ENCODE measurements around the gene RTKN2.

Gene RTKN2

GRCh38 chr10:62214364-62214874 lies 54.2 kb downstream of the RTKN2 start:
- Histone ChIP-seq H3K9me2 (replicated peaks; ENCODE audit: low read depth, low read length) (no peaks in the 10 kb centered on the region), H3F3A (ENCODE audit: low read depth) (no peaks in the 10 kb centered on the region), H2AFZ (ENCODE audit: low read length) (no peak overlapping the region), H3K79me2 (ENCODE audit: insufficient read depth, low read length) (no peaks in the 10 kb centered on the region), H3K4me2 (ENCODE audit: low read depth, low read length, poor library complexity, severe bottlenecking) (peak overlapping the region; percentile 19), H4K20me1 (ENCODE audit: insufficient read depth, low read length, poor library complexity, severe bottlenecking) (no peaks in the 10 kb centered on the region), H3K36me3 (ENCODE audit: insufficient read depth, low read length) (no peaks in the 10 kb centered on the region), H3K4me3 (ENCODE audit: low read length, poor library complexity, severe bottlenecking) (no peak overlapping the region), H3K27me3 (ENCODE audit: insufficient read depth, low read length, poor library complexity, severe bottlenecking) (no peaks in the 10 kb centered on the region), H3K9me3 (ENCODE audit: insufficient read depth, low read depth, low read length) (no peaks in the 10 kb centered on the region), H3K4me1 (ENCODE audit: insufficient read depth, low read length, poor library complexity, severe bottlenecking) (peaks cover 13% of the 10 kb centered on the region), H3K9ac (ENCODE audit: low read depth, low read length, poor library complexity, severe bottlenecking) (no peak overlapping the region)
- TF ChIP-seq EZH2phosphoT487 (IDR thresholded peaks at IDR 0.05; ENCODE audit: borderline replicate concordance) (no peak), CTCF (conservative IDR thresholded peaks at IDR 0.05; ENCODE audit: low read length) (no peak)

GRCh38 chr10:62205750-62206399 lies 62.8 kb downstream of the RTKN2 start:
- Histone ChIP-seq H3K79me2 (ENCODE audit: insufficient read depth, low read length) (no peaks in the 10 kb centered on the region), H4K20me1 (ENCODE audit: insufficient read depth, low read length, poor library complexity, severe bottlenecking) (no peaks in the 10 kb centered on the region), H3K4me3 (ENCODE audit: low read length, poor library complexity, severe bottlenecking) (no peak overlapping the region), H3K4me1 (ENCODE audit: insufficient read depth, low read length, poor library complexity, severe bottlenecking) (peaks cover 9% of the 10 kb centered on the region), H3F3A (ENCODE audit: low read depth) (0 out of 2 replicates have a peak, but pooled peaks cover 3% of the 10 kb centered on the region), H2AFZ (ENCODE audit: low read length) (no peak overlapping the region), H3K36me3 (ENCODE audit: insufficient read depth, low read length) (peaks cover 7% of the 10 kb centered on the region; the same call in 1 of the 2 replicates), H3K27me3 (ENCODE audit: insufficient read depth, low read length, poor library complexity, severe bottlenecking) (no peaks in the 10 kb centered on the region), H3K9me3 (ENCODE audit: insufficient read depth, low read depth, low read length) (no peaks in the 10 kb centered on the region), H3K4me2 (ENCODE audit: low read depth, low read length, poor library complexity, severe bottlenecking) (no peak overlapping the region), H3K9me2 (replicated peaks; ENCODE audit: low read depth, low read length) (no peaks in the 10 kb centered on the region), H3K9ac (ENCODE audit: low read depth, low read length, poor library complexity, severe bottlenecking) (no peak overlapping the region)
- TF ChIP-seq CTCF (conservative IDR thresholded peaks at IDR 0.05; ENCODE audit: low read length) (no peak), EZH2phosphoT487 (IDR thresholded peaks at IDR 0.05; ENCODE audit: borderline replicate concordance) (no peak)

GRCh38 chr10:62199584-62199983 lies 69.1 kb downstream of the RTKN2 start:
- peaks cover 12% of the 10 kb centered on the region; the same call in 1 of the 2 replicates for H3K36me3 ChIP-seq (ENCODE audit: insufficient read depth, low read length)
- H3K9me2 ChIP-seq (replicated peaks; ENCODE audit: low read depth, low read length), result no peaks in the 10 kb centered on the region
- no peak overlapping the region for H3K4me2 ChIP-seq (ENCODE audit: low read depth, low read length, poor library complexity, severe bottlenecking)
- H4K20me1 ChIP-seq (ENCODE audit: insufficient read depth, low read length, poor library complexity, severe bottlenecking), result no peaks in the 10 kb centered on the region
- H3K79me2 ChIP-seq (ENCODE audit: insufficient read depth, low read length), result no peaks in the 10 kb centered on the region
- no peaks in the 10 kb centered on the region for H3K27me3 ChIP-seq (ENCODE audit: insufficient read depth, low read length, poor library complexity, severe bottlenecking)
- H2AFZ ChIP-seq (ENCODE audit: low read length), result no peak overlapping the region
- H3K4me3 ChIP-seq (ENCODE audit: low read length, poor library complexity, severe bottlenecking), result no peak overlapping the region
- H3F3A ChIP-seq (ENCODE audit: low read depth), result 0 out of 2 replicates have a peak, but pooled peaks cover under 1% of the 10 kb centered on the region
- no peak overlapping the region for H3K9ac ChIP-seq (ENCODE audit: low read depth, low read length, poor library complexity, severe bottlenecking)
- H3K4me1 ChIP-seq (ENCODE audit: insufficient read depth, low read length, poor library complexity, severe bottlenecking), result peaks cover 39% of the 10 kb centered on the region
- no peaks in the 10 kb centered on the region for H3K9me3 ChIP-seq (ENCODE audit: insufficient read depth, low read depth, low read length)
- TF ChIP-seq EZH2phosphoT487 (IDR thresholded peaks at IDR 0.05; ENCODE audit: borderline replicate concordance), result no peak
- no peak for TF ChIP-seq CTCF (conservative IDR thresholded peaks at IDR 0.05; ENCODE audit: low read length)

All from Loucy (cell line).